ENCODE measurements around the gene STK10. TPM values are rescaled to one million over a fixed set of nuclear protein-coding genes. Genes with fewer than 3 reads are reported as not detected.

STK10 gene
- total RNA-seq, 2 donors from 2014 or later, result 126 to 134 TPM

DNA sequence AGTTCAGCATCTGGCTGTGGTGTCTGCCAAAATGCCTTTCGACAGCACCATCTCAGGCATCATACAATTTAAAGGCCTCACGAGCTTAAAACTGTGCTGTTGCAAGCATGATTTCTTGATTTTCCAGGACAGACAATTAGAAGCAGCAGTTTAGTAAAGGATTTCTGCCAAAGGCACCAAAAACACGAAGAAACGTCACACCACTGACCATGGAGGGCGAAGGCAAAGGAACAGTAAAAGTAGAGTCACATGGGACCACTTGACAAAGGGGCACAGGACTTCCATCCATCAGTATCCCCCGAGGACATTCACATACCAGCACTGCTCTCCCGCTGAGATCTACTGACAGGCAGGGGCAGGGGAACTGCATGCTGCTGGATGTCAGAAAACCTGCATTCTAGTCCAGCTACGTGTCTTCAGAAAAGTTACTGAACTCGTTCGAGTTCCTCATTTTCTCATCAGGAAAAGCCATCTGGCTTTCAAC, 111.2 kb downstream of the STK10 start:
- peaks cover 23% of the 10 kb centered on the region for H3K4me1 Mint-ChIP-seq (ENCODE audit: low read depth)
- peaks cover 0 to 2% of the 10 kb centered on the region in 2 donors for H3K9me3 Mint-ChIP-seq
- ATAC-seq (replicated peaks in 1 of 2), result no peak
- H3K4me3 Mint-ChIP-seq, result no peak overlapping the region
- DNase-seq, result no peak
- peaks cover 18 to 39% of the 10 kb centered on the region in 2 donors for H3K36me3 Mint-ChIP-seq (ENCODE audit: insufficient read depth in 2 of 2)
- H3K27ac Mint-ChIP-seq, result no peak overlapping the region
- no peaks in the 10 kb centered on the region for H3K27me3 Mint-ChIP-seq (ENCODE audit: low read depth)

- H3K27ac Mint-ChIP-seq, result no peak overlapping the region
- peaks cover 35% of the 10 kb centered on the region for H3K4me1 Mint-ChIP-seq (ENCODE audit: low read depth)
- H3K4me3 Mint-ChIP-seq, result no peak overlapping the region
- DNase-seq (no peak), ATAC-seq (replicated peaks in 1 of 2) (no peak)
- peaks cover 0 to 2% of the 10 kb centered on the region in 2 donors for H3K9me3 Mint-ChIP-seq
- no peaks in the 10 kb centered on the region for H3K27me3 Mint-ChIP-seq (ENCODE audit: low read depth)
- H3K36me3 Mint-ChIP-seq (ENCODE audit: insufficient read depth in 2 of 2), result peaks cover 18 to 37% of the 10 kb centered on the region in 2 donors
Observed at GRCh38 chr5:172075656-172076055, 112.4 kb downstream of the STK10 start.

- peaks cover 18 to 33% of the 10 kb centered on the region in 2 donors for H3K36me3 Mint-ChIP-seq (ENCODE audit: insufficient read depth in 2 of 2)
- peaks cover 36% of the 10 kb centered on the region for H3K4me1 Mint-ChIP-seq (ENCODE audit: low read depth)
- H3K27ac Mint-ChIP-seq, result no peak overlapping the region
- H3K9me3 Mint-ChIP-seq, result peaks cover 0 to 2% of the 10 kb centered on the region in 2 donors
- no peaks in the 10 kb centered on the region for H3K27me3 Mint-ChIP-seq (ENCODE audit: low read depth)
- ATAC-seq (replicated peaks in 1 of 2), result no peak
- H3K4me3 Mint-ChIP-seq, result no peak overlapping the region
- no peak for DNase-seq
Observed at GRCh38 chr5:172074896-172075295, 113.1 kb downstream of the STK10 start.

DNA sequence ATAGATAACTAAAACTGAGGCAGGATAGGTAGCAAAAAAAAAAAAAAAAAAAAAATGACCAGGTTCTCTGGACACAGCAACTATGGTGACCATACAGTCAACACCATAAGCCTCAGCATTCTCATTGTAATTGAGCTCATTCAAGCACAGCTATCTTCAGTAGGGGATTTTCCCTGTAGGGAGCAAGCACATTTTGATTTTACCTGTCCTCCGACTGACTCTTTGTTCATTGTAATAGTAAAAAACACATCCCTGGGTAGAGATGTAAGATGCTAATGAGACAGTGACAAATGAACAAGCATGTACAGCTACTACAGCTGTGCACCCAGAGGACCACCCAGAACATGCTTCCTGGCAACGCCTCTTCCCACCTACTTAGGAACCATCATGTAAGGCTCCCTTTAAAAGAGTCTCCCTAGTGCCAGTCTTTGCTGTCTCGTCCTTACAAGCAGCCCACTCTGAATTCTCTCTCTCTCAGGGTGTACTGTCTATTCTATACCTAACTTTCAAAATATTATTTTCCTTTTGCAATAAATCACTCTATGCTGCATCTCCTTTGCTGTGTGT, 116.6 kb downstream of the STK10 start:
- ATAC-seq (replicated peaks in 1 of 2), result peak; percentile 1 to 27
- Mint-ChIP-seq H3K4me1 (ENCODE audit: low read depth) (peaks cover 59% of the 10 kb centered on the region), H3K27me3 (ENCODE audit: low read depth) (no peaks in the 10 kb centered on the region)

DNA sequence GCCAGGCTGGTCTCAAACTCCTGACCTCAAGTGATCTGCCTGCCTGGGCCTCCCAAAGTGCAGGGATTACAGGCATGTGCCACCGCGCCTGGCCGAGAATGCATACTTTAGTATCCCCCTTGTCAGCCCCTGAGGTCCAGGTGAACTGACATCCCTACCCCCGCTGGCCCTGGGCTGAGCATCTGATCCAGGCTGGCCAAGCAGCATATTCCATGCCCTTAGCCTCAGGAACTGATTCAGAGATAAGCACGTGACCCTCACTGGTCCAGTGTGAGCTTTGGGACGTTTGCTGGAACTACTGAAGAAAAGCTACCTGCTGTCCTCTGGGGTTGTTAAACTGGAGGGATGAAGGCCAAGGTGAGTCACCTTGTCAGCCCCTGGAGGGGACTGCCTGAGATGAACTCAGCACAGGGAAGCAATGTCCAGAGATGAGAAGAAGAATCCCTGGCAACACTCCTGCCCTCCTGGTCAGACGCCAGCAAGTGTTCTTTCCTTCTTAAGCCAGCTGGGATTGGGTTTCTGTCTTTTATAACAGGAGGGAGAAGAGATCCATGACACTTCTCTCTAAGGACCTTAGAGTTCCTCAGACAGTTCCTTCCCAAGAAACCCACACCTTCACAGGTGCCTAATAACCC, 122.5 kb downstream of the STK10 start:
- no peaks in the 10 kb centered on the region for H3K9me3 Mint-ChIP-seq
- H3K4me3 Mint-ChIP-seq, result peak overlapping the region; percentile 64 to 76
- peaks cover 22 to 45% of the 10 kb centered on the region in 2 donors for H3K36me3 Mint-ChIP-seq (ENCODE audit: insufficient read depth in 2 of 2)
- H3K27ac Mint-ChIP-seq, result peak overlapping the region; percentile 48
- H3K4me1 Mint-ChIP-seq (ENCODE audit: low read depth), result peaks cover 53% of the 10 kb centered on the region
- H3K27me3 Mint-ChIP-seq (ENCODE audit: low read depth), result no peaks in the 10 kb centered on the region
- ATAC-seq (replicated peaks in 1 of 2), result no peak
- no peak for DNase-seq

More for the DNA sequence above, 116.6 kb downstream of the STK10 start:
- Mint-ChIP-seq H3K36me3 (ENCODE audit: insufficient read depth in 2 of 2) (peaks cover 19 to 33% of the 10 kb centered on the region in 2 donors), H3K9me3 (peaks cover 0 to 2% of the 10 kb centered on the region in 2 donors), H3K4me3 (peak overlapping the region in 1 of 2 donors; percentile 61), H3K27ac (peak overlapping the region; percentile 74)
- DNase-seq, result no peak

DNA sequence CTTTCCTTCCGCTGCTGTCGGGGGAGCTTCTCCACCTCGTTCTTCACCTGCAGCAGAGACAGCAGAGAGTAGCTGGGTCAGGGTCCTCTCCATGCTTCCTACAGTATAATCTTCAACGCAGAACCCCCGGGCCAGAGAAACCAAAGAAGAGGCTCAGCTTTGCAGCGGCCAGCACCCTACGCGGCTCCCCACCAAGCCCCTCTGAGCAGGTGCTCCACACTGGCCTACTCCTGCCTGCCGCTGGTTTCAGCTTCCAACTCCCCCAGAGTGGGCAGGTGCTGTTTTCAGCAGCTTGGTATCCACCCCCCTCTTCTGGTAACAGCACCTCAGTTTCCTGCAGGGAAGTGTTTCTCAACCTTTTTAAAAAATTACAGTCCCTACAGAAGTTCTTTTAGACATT, 123.3 kb downstream of the STK10 start:
- no peaks in the 10 kb centered on the region for H3K27me3 Mint-ChIP-seq (ENCODE audit: low read depth)
- no peak overlapping the region for H3K27ac Mint-ChIP-seq
- H3K4me1 Mint-ChIP-seq (ENCODE audit: low read depth), result peaks cover 47% of the 10 kb centered on the region
- H3K9me3 Mint-ChIP-seq, result no peaks in the 10 kb centered on the region
- peaks cover 22 to 48% of the 10 kb centered on the region in 2 donors for H3K36me3 Mint-ChIP-seq (ENCODE audit: insufficient read depth in 2 of 2)
- DNase-seq, result no peak
- H3K4me3 Mint-ChIP-seq, result no peak overlapping the region
- ATAC-seq (replicated peaks in 1 of 2), result no peak

GRCh38 chr5:172064358-172064757, 123.7 kb downstream of the STK10 start:
- no peaks in the 10 kb centered on the region for H3K27me3 Mint-ChIP-seq (ENCODE audit: low read depth)
- no peak overlapping the region for H3K27ac Mint-ChIP-seq
- no peaks in the 10 kb centered on the region for H3K9me3 Mint-ChIP-seq
- no peak overlapping the region for H3K4me3 Mint-ChIP-seq
- DNase-seq (no peak), ATAC-seq (replicated peaks in 1 of 2) (no peak)
- peaks cover 43% of the 10 kb centered on the region for H3K4me1 Mint-ChIP-seq (ENCODE audit: low read depth)
- H3K36me3 Mint-ChIP-seq (ENCODE audit: insufficient read depth in 2 of 2), result peaks cover 23 to 49% of the 10 kb centered on the region in 2 donors

- H3K27me3 Mint-ChIP-seq (ENCODE audit: low read depth), result no peaks in the 10 kb centered on the region
- no peak overlapping the region for H3K4me3 Mint-ChIP-seq
- no peak for ATAC-seq (replicated peaks in 1 of 2)
- DNase-seq, result no peak
- H3K36me3 Mint-ChIP-seq (ENCODE audit: insufficient read depth in 2 of 2), result peaks cover 21 to 48% of the 10 kb centered on the region in 2 donors
- peaks cover 37% of the 10 kb centered on the region for H3K4me1 Mint-ChIP-seq (ENCODE audit: low read depth)
- H3K9me3 Mint-ChIP-seq, result no peaks in the 10 kb centered on the region
- H3K27ac Mint-ChIP-seq, result no peak overlapping the region
Observed at GRCh38 chr5:172063463-172064235, 124.4 kb downstream of the STK10 start.

DNA sequence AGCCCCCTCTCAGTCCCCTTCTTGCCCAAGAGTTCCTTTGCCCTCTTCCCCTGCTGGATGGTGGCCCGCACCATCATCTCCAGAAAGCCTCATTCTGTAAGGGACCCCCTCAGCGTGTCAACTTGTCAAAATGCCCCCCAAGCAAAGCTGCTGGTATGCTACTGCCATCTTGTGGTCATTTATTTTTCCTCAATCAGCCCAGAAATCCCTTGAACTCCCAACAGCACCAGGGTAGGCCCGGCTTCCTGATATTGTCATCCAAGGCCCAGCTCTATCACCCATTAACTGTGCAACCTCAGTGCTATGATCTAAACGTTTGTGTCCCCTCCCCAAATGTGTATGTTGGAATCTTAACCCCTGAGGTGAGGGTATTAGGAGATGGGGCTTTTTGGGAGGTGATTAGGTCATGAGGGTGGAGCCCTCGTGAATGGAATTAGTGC, 128.3 kb downstream of the STK10 start:
- H3K9me3 Mint-ChIP-seq, result no peaks in the 10 kb centered on the region
- H3K4me1 Mint-ChIP-seq (ENCODE audit: low read depth), result no peaks in the 10 kb centered on the region
- no peak for DNase-seq
- peaks cover 18 to 46% of the 10 kb centered on the region in 2 donors for H3K36me3 Mint-ChIP-seq (ENCODE audit: insufficient read depth in 2 of 2)
- H3K27me3 Mint-ChIP-seq (ENCODE audit: low read depth), result no peaks in the 10 kb centered on the region
- ATAC-seq (replicated peaks in 1 of 2), result peak in 1 of 2 donors; percentile 20
- H3K27ac Mint-ChIP-seq, result peak overlapping the region; percentile 44
- no peak overlapping the region for H3K4me3 Mint-ChIP-seq

GRCh38 chr5:172058088-172058487, 129.9 kb downstream of the STK10 start:
- no peak for DNase-seq
- Mint-ChIP-seq H3K4me3 (no peak overlapping the region), H3K27me3 (ENCODE audit: low read depth) (no peaks in the 10 kb centered on the region), H3K4me1 (ENCODE audit: low read depth) (no peaks in the 10 kb centered on the region), H3K36me3 (ENCODE audit: insufficient read depth in 2 of 2) (peaks cover 12 to 36% of the 10 kb centered on the region in 2 donors), H3K27ac (no peak overlapping the region), H3K9me3 (no peaks in the 10 kb centered on the region)
- no peak for ATAC-seq (replicated peaks in 1 of 2)

GRCh38 chr5:172055996-172056395, 132.0 kb downstream of the STK10 start:
- Mint-ChIP-seq H3K27me3 (ENCODE audit: low read depth) (no peaks in the 10 kb centered on the region), H3K36me3 (ENCODE audit: insufficient read depth in 2 of 2) (peaks cover 15 to 28% of the 10 kb centered on the region in 2 donors)

GRCh38 chr5:172055421-172055820, 132.6 kb downstream of the STK10 start:
- Mint-ChIP-seq H3K27me3 (ENCODE audit: low read depth) (no peaks in the 10 kb centered on the region), H3K4me1 (ENCODE audit: low read depth) (no peaks in the 10 kb centered on the region), H3K27ac (no peak overlapping the region), H3K4me3 (no peak overlapping the region), H3K36me3 (ENCODE audit: insufficient read depth in 2 of 2) (peaks cover 16 to 27% of the 10 kb centered on the region in 2 donors), H3K9me3 (no peaks in the 10 kb centered on the region)
- no peak for DNase-seq
- no peak for ATAC-seq (replicated peaks in 1 of 2)

More at GRCh38 chr5:172055996-172056395, 132.0 kb downstream of the STK10 start:
- peak overlapping the region; percentile 24 for H3K27ac Mint-ChIP-seq
- ATAC-seq (replicated peaks in 1 of 2), result no peak
- no peaks in the 10 kb centered on the region for H3K4me1 Mint-ChIP-seq (ENCODE audit: low read depth)
- DNase-seq, result no peak
- H3K4me3 Mint-ChIP-seq, result no peak overlapping the region
- H3K9me3 Mint-ChIP-seq, result no peaks in the 10 kb centered on the region

DNA sequence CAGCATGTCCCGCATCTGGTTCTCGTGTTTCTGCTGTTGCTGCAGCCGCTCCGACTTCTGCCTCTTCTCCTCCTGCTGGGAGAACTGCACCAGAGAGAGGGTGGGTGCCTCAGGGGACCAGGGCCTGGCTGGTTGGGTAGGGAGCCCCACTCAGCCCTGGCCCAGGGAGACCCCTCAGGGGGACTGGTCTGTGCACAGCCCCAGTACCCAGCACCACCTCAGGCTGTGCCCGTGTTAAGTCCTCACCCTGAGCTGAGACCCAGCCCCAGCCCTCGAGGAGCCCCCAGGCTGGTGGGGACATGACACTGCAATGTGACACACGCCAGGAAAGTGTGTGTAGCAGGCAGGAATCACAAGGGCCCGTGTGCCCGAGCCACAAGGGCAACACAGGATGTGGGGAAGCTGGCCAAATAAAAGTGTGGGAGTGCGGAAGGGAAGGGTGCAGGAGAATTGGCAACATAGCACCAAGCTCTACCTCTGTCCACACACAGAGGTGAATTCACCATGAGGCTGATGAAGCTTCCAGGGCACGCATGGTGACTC, 133.3 kb downstream of the STK10 start:
- Mint-ChIP-seq H3K4me1 (ENCODE audit: low read depth) (no peaks in the 10 kb centered on the region), H3K36me3 (ENCODE audit: insufficient read depth in 2 of 2) (peaks cover 15 to 23% of the 10 kb centered on the region in 2 donors), H3K27me3 (ENCODE audit: low read depth) (no peaks in the 10 kb centered on the region), H3K4me3 (no peak overlapping the region), H3K9me3 (no peaks in the 10 kb centered on the region), H3K27ac (no peak overlapping the region)
- ATAC-seq (replicated peaks in 1 of 2) (no peak), DNase-seq (no peak)

Data from activated T-cell treated with anti-CD3 and anti-CD28 coated beads, Interleukin-2, amount 50 U/mL, for 72 hours (primary cell).